Measurements from ENCODE around the gene MAPKAP1. TPM values are rescaled to one million over a fixed set of nuclear protein-coding genes. Genes with fewer than 3 reads are reported as not detected.
A peak's percentile ranks its signal among the peaks of the same experiment; 100 is the strongest.

MAPKAP1 gene
- total and polyA plus RNA-seq, 9 of the 15 experiments (the other 6 are each of a cell fraction or from before 2014, with no cell fraction given) = 2.6 to 82.1 (median 61.1) TPM

GRCh38 chr9:125487842-125488241, 219.2 kb downstream of the MAPKAP1 start (continued):
- no peak for TF ChIP-seq ZNF134 (CRISPR knock-in tag; conservative IDR thresholded peaks at IDR 0.05)
- TF ChIP-seq RAD51 (IDR thresholded peaks at IDR 0.05; ENCODE audit: borderline replicate concordance, low read depth) = no peak
- no peak for TF ChIP-seq EWSR1 (IDR thresholded peaks at IDR 0.05; ENCODE audit: borderline replicate concordance, low read depth, partially characterized antibody)
- no peak for TF ChIP-seq ZNF644 (tag; IDR thresholded peaks at IDR 0.05; ENCODE audit: low read depth)
- no peak for TF ChIP-seq TAF1 (IDR thresholded peaks at IDR 0.05; ENCODE audit: control insufficient read depth, extremely low read depth, insufficient read depth, low read length, severe bottlenecking)
- TF ChIP-seq U2AF2 (optimal IDR thresholded peaks at IDR 0.05; ENCODE audit: low read depth, low read length) = no peak
- TF ChIP-seq BRD9 (IDR thresholded peaks at IDR 0.05; ENCODE audit: low read depth, partially characterized antibody) = no peak
- no peak for TF ChIP-seq FOXA3 (CRISPR knock-in tag; conservative IDR thresholded peaks at IDR 0.05 in 1 of 2, IDR thresholded peaks at IDR 0.05 in 1 of 2)
- TF ChIP-seq ZNF695 (CRISPR knock-in tag; IDR thresholded peaks at IDR 0.05) = no peak
- TF ChIP-seq ZBTB12 (CRISPR knock-in tag; IDR thresholded peaks at IDR 0.05) = no peak

GRCh38 chr9:125486576-125486975, 220.4 kb downstream of the MAPKAP1 start:
- FAIRE-seq (peak; percentile 44), ATAC-seq (no peak), DNase-seq (ENCODE audit: extremely low read depth in 1 of 4, low spot score in 3 of 4) (no peak)
- Histone ChIP-seq H3K27me3 (ENCODE audit: control insufficient read depth in 2 of 2, insufficient read depth in 2 of 2, low read length in 2 of 2) (no peaks in the 10 kb centered on the region), H3K9me1 (ENCODE audit: control insufficient read depth, insufficient read depth, low read length) (no peaks in the 10 kb centered on the region), H3K4me2 (ENCODE audit: insufficient read depth, low read length) (no peak overlapping the region), H4K20me1 (replicated peaks; ENCODE audit: control insufficient read depth, insufficient read depth, low read length) (no peaks in the 10 kb centered on the region; the same call in 1 of the 2 replicates), H3K4me3 (no peak overlapping the region), H3K36me3 (ENCODE audit: control insufficient read depth, insufficient read depth, low read length) (no peaks in the 10 kb centered on the region; the same call in 2 of the 3 replicates), H3K9me3 (replicated peaks; ENCODE audit: control insufficient read depth, insufficient read depth, low read depth, low read length) (no peaks in the 10 kb centered on the region), H3K79me2 (ENCODE audit: control insufficient read depth, insufficient read depth, low read length) (no peaks in the 10 kb centered on the region), H3K27ac (ENCODE audit: extremely low read depth, low read depth, low read length) (no peak overlapping the region), H3K9ac (ENCODE audit: insufficient read depth in 1 of 2, low read depth in 2 of 2, low read length in 2 of 2) (no peak overlapping the region), H2AFZ (ENCODE audit: low read depth, low read length) (no peak overlapping the region), H3K4me1 (replicated peaks in 1 of 2; ENCODE audit: control insufficient read depth in 2 of 2, insufficient read depth in 2 of 2, low read length in 2 of 2) (peaks cover 0 to 2% of the 10 kb centered on the region in 2 experiments; a peak in 1 of 5 replicates)
- intact Hi-C loops (cut with micrococcal nuclease) (no loop called here), in situ Hi-C loops (cut with MboI) (no loop called here)
- no TSS peak for BruUV-seq (replicated peaks)
- ChIA-PET POLR2A (interaction anchor here (0.7 kb wide), 1 partner anchor 13 kb away, joined by 3 read pairs; no protein-coding TSS in a partner anchor), CTCF (ENCODE audit: low intra/inter-chr PET ratio) (no interaction called here)
- 79% methylated on average over 5 of the region's 5 CpGs for WGBS (ENCODE audit: insufficient coverage, low coverage, missing lambda C conversion rate)
- no peak for TF ChIP-seq ZBTB2 (IDR thresholded peaks at IDR 0.05)
- no peak for TF ChIP-seq DLX4 (CRISPR knock-in tag; IDR thresholded peaks at IDR 0.05)
- TF ChIP-seq MEF2D (tag; conservative IDR thresholded peaks at IDR 0.05; ENCODE audit: low read depth) = no peak
- no peak for TF ChIP-seq MITF (IDR thresholded peaks at IDR 0.05)

All from K562 (cell line).